ENCODE results near the gene SLC45A1.

SLC45A1 gene

GRCh38 chr1:8356256-8357209 is 38.6 kb downstream of the SLC45A1 start:
- no peak for DNase-seq

GRCh38 chr1:8357329-8358101 is 39.6 kb downstream of the SLC45A1 start:
- DNase-seq, result no peak

GRCh38 chr1:8358241-8358896 is 40.5 kb downstream of the SLC45A1 start:
- DNase-seq, result no peak

GRCh38 chr1:8358897-8359616 is 41.1 kb downstream of the SLC45A1 start:
- no peak for DNase-seq

- DNase-seq, result no peak
Measured at GRCh38 chr1:8359617-8360481, 41.9 kb downstream of the SLC45A1 start.

- no peak for DNase-seq
Measured at GRCh38 chr1:8360493-8361197, 42.7 kb downstream of the SLC45A1 start.

- no peak for DNase-seq
Measured at GRCh38 chr1:8361198-8361849, 43.4 kb downstream of the SLC45A1 start.

- DNase-seq, result no peak
Measured at GRCh38 chr1:8362701-8363101, 44.8 kb downstream of the SLC45A1 start.

GRCh38 chr1:8363186-8363766 is 45.4 kb downstream of the SLC45A1 start:
- DNase-seq, result no peak

GRCh38 chr1:8363767-8364301 is 45.9 kb downstream of the SLC45A1 start:
- no peak for DNase-seq

- no peak for DNase-seq
Measured at GRCh38 chr1:8364528-8365442, 46.9 kb downstream of the SLC45A1 start.

- DNase-seq, result no peak
Measured at GRCh38 chr1:8365661-8366362, 47.9 kb downstream of the SLC45A1 start.

GRCh38 chr1:8367571-8368194 is 49.8 kb downstream of the SLC45A1 start:
- DNase-seq, result no peak

GRCh38 chr1:8368956-8369639 is 51.2 kb downstream of the SLC45A1 start:
- DNase-seq, result no peak

- peak; percentile 42 for DNase-seq
Measured at GRCh38 chr1:8370046-8370881, 52.4 kb downstream of the SLC45A1 start.

GRCh38 chr1:8370905-8371315 is 53.0 kb downstream of the SLC45A1 start:
- DNase-seq, result no peak
